Fibroblast of gingiva (primary cell): ENCODE results near the gene PAGE2.
"Not testable (repeated sequence)": the region's sequence is repeated elsewhere in the genome, so short reads cannot be mapped to it uniquely, and the experiment has no call there.

Source experiments
- DNase-seq: peaks from one replicate; pipeline ENCODE4 v3.0.0-alpha.2; 2011; ENCODE audit warnings: low read depth

Gene PAGE2

DNA sequence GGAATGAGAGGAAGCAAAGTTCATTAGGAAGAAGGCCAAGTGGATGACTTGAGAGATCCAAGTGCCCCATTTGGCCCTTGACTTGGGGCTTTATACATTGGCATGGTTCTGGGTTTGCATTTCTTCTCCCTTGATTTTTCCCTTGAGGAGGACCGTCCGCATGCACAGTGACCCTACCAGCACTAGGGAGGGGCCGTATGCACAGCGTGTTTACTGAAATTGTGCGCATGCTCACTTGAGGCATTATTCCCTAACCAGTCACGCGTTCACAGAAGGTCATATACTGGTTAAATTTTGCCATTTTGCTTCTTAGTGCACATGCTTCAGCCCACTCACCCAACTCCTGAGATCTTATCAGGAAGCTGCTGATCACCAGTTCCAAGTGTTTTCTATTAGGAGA, 35.1 kb downstream of the PAGE2 start:
- no peak for DNase-seq

DNA sequence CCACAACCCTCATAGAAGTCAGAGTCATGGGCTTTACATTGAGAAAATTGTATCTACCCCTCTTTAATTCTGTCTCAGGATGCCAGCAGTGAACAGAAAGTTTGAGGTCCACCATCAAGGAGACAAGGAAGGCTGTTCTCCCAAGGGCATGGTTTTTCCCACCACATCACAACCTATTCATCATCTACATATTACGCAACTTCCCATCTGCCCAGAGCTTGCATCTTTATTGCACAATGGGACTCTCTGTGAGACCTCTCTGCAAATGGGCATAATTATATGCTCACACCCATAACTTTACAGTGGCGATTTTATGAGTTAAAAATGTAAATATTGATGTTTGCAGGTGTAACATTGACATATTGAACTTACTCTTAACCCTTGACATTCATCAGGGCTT, 38.9 kb downstream of the PAGE2 start:
- DNase-seq, result no peak

DNA sequence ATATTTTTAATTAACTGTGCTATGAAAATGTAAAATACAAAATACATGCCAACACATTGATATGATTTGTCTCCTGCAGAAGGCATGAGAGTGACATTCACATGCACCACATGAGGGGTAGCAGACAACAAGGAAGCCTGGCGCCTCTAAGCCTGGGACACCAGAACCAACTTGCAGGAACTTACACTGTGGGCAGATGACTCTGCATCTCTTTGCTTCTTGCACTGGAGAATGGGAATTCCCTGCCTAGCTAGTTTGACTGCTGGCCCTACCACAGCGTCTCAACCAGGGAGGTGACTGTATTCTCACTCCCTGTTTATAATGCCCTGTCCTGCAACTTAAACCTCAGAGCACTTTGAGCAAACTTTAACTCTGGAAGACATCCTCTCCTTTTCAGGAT, 40.5 kb downstream of the PAGE2 start:
- no peak for DNase-seq

DNA sequence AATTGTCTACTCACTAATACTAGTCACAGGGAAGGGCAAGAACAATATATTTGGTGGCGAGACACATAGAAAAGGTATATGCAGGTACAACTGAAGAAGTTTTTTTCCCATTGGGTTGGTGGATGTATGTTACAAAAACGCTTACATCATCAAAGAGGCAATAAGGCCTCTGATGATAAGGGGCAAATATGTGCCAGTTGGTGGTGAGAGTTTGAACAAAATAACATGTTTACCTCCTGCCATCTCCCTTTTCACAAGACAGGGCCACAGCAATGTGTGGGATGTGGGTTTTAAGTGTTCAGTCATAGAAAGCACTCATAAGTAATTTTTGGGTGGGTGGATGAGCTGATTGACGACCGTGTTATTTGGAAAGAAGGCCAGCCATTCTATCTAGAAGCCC, 41.7 kb downstream of the PAGE2 start:
- DNase-seq, result no peak

DNA sequence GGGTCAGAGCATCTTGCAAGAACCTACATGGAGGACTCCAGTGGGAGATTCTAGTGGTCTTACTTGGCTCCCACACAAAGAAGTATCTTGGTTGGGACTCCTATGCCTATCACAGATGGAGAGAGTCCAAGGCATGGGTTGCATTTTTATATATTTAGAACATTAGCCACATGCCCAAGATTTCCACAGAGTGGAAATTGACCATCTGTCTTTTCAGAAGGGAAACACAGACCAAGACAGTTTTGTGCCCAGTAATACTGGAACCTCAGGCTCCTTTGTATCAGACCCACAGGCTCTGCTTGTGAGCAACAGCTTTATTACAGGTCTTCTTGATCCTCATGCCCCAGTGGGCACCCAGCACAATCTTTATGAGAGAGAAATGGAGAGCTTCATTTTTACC, 43.6 kb downstream of the PAGE2 start:
- no peak for DNase-seq

DNA sequence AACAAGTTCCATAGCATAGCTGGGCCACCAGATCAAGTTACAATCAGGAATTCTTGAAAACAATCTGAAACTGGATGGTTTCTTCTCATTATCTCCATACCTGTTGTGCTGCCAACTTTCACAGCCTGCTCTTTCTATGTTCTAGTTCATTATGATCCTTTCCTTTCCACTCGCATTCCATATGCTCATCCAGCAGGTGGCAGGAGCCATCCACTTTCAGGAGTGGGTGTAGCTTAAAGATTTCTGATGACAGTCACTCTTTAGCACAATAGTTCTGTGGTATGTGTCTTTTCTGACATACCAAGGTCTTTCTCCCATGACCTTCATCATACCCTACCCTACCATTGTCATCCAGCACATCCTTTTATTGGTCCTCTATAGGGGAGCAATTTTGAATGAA, 46.4 kb downstream of the PAGE2 start:
- peak; percentile 6 for DNase-seq

DNA sequence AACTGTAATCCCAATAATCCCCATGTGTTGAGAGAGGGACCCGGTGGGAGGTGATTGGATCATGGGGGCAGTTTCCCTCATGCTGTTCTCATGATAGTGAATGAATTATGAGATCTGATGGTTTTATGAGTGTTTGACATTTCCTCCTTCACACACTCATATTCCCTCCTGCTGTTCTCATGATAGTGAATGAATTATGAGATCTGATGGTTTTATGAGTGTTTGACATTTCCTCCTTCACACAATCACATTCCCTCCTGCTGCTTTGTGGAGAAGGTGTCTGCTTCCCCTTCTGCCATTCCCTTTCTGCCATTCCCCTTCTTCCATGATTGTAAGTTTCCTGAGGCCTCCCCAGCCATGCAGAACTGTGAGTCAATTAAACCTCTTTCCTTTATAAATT, 52.0 kb downstream of the PAGE2 start:
- DNase-seq, result not testable (repeated sequence)
